MM.1S (cell line): ENCODE results near the gene ARMC3.

Experiments used
- EZH2 ChIP-seq: fragments of 300-600 bp; sonication (generic); optimal IDR thresholded peaks from 2 replicates; pipeline ENCODE3; 2017; ENCODE audit warnings: low read depth, mild to moderate bottlenecking, antibody characterized with exemption, low read length, mixed read lengths
- EZH2phosphoT487 ChIP-seq: fragments of 300-600 bp; sonication (generic); IDR thresholded peaks from 2 replicates; pipeline ENCODE4 v1.6.1; 2018; ENCODE audit warnings: antibody characterized with exemption, low read length
- TF ChIP-seq, protein P1 (sequence below): fragments of 300-600 bp; sonication (generic); IDR thresholded peaks from 2 replicates; pipeline ENCODE4 v1.5.1; 2016; ENCODE audit warnings: antibody characterized with exemption, low read length, mixed read lengths

DNA sequence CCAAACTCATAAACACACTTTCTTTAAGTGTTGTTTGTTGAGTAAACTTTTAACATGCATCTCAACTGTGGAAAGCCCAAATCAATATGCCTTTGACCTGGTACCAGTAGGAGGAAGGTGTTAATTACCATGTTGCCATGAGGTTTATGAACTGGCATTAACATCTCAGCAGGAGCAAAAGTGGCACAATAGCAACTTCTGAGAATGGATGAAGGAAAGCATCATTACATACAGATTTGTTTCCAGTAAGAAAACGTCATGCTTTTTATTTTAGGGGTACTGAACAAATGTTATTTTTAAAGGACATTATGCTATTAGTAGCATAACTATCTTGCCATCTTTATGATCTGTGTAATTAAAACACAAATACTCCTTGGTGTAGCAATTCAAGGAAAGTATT lies 51.1 kb downstream of the ARMC3 start:
- TF ChIP-seq, protein P1, sequence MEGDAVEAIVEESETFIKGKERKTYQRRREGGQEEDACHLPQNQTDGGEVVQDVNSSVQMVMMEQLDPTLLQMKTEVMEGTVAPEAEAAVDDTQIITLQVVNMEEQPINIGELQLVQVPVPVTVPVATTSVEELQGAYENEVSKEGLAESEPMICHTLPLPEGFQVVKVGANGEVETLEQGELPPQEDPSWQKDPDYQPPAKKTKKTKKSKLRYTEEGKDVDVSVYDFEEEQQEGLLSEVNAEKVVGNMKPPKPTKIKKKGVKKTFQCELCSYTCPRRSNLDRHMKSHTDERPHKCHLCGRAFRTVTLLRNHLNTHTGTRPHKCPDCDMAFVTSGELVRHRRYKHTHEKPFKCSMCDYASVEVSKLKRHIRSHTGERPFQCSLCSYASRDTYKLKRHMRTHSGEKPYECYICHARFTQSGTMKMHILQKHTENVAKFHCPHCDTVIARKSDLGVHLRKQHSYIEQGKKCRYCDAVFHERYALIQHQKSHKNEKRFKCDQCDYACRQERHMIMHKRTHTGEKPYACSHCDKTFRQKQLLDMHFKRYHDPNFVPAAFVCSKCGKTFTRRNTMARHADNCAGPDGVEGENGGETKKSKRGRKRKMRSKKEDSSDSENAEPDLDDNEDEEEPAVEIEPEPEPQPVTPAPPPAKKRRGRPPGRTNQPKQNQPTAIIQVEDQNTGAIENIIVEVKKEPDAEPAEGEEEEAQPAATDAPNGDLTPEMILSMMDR = no peak
- TF ChIP-seq EZH2 (no peak), EZH2phosphoT487 (no peak)
